DOHH2 (cell line): ENCODE measurements around the gene CYLD.

Source experiments
- H3F3A ChIP-seq: fragments of 200-600 bp; sonication (generic), shearing (Covaris generic); 2 replicates; pipeline ENCODE4 v1.6.0; 2016; ENCODE audit warnings: antibody characterized with exemption, mild to moderate bottlenecking; ENCODE audit not compliant: control insufficient read depth, insufficient read depth
- H3K27ac ChIP-seq: fragments of 200-600 bp; sonication (generic); 2 replicates; pipeline ENCODE4 v1.5.1; 2014; ENCODE audit warnings: low read depth, mild to moderate bottlenecking, low read length, moderate library complexity
- H3K27me3 ChIP-seq: fragments of 200-600 bp; sonication (generic); 2 replicates; pipeline ENCODE4 v1.6.1; 2014; ENCODE audit warnings: mild to moderate bottlenecking, low read length, mixed read lengths; ENCODE audit not compliant: control insufficient read depth
- H3K36me3 ChIP-seq: fragments of 200-600 bp; sonication (generic); 2 replicates; pipeline ENCODE4 v1.6.1; 2014; ENCODE audit warnings: mild to moderate bottlenecking, low read length, moderate library complexity, mixed read lengths; ENCODE audit not compliant: control insufficient read depth
- H3K4me1 ChIP-seq: fragments of 200-600 bp; sonication (generic); 2 replicates; pipeline ENCODE4 v1.6.1; 2014; ENCODE audit warnings: mild to moderate bottlenecking, low read length, mixed read lengths; ENCODE audit not compliant: control insufficient read depth
- H3K4me2 ChIP-seq: fragments of 200-600 bp; sonication (generic); 2 replicates; pipeline ENCODE4 v1.6.0; 2014; ENCODE audit warnings: mild to moderate bottlenecking, low read length, moderate library complexity
- H3K4me3 ChIP-seq: fragments of 200-600 bp; sonication (generic); 2 replicates; pipeline ENCODE4 v1.5.1; 2014; ENCODE audit warnings: mild to moderate bottlenecking, low read length, mixed read lengths
- H3K79me2 ChIP-seq: fragments of 200-600 bp; sonication (generic); 2 replicates; pipeline ENCODE4 v1.6.1; 2014; ENCODE audit warnings: mild to moderate bottlenecking, low read length, mixed read lengths; ENCODE audit not compliant: control insufficient read depth
- H3K9me2 ChIP-seq: fragments of 200-600 bp; sonication (generic); replicated peaks from 2 replicates; pipeline ENCODE4 v1.6.1; 2014; ENCODE audit warnings: mild to moderate bottlenecking, low read length, mixed read lengths; ENCODE audit not compliant: control insufficient read depth
- H3K9me3 ChIP-seq: fragments of 200-600 bp; sonication (generic); 2 replicates; pipeline ENCODE4 v1.6.1; 2014; ENCODE audit warnings: antibody characterized with exemption, low read length, mixed read lengths; ENCODE audit not compliant: control insufficient read depth, insufficient read depth
- H4K20me1 ChIP-seq: fragments of 200-600 bp; sonication (generic); 2 replicates; pipeline ENCODE4 v1.6.0; 2014; ENCODE audit warnings: low read depth, mild to moderate bottlenecking, antibody characterized with exemption, low read length, moderate library complexity; ENCODE audit not compliant: control insufficient read depth, insufficient read depth
- EZH2phosphoT487 ChIP-seq: fragments of 200-600 bp; sonication (generic); IDR thresholded peaks from 2 replicates; pipeline ENCODE4 v1.6.1; 2017; ENCODE audit warnings: borderline replicate concordance, mild to moderate bottlenecking, antibody characterized with exemption, low read length, moderate library complexity, mixed read lengths
- TF ChIP-seq, protein P1 (sequence below): fragments of 200-600 bp; sonication (generic); IDR thresholded peaks from one replicate; pipeline ENCODE4 v1.5.1; 2014; ENCODE audit warnings: antibody characterized with exemption, mild to moderate bottlenecking, low read depth, low read length; ENCODE audit not compliant: poor library complexity, severe bottlenecking

The CYLD gene

DNA sequence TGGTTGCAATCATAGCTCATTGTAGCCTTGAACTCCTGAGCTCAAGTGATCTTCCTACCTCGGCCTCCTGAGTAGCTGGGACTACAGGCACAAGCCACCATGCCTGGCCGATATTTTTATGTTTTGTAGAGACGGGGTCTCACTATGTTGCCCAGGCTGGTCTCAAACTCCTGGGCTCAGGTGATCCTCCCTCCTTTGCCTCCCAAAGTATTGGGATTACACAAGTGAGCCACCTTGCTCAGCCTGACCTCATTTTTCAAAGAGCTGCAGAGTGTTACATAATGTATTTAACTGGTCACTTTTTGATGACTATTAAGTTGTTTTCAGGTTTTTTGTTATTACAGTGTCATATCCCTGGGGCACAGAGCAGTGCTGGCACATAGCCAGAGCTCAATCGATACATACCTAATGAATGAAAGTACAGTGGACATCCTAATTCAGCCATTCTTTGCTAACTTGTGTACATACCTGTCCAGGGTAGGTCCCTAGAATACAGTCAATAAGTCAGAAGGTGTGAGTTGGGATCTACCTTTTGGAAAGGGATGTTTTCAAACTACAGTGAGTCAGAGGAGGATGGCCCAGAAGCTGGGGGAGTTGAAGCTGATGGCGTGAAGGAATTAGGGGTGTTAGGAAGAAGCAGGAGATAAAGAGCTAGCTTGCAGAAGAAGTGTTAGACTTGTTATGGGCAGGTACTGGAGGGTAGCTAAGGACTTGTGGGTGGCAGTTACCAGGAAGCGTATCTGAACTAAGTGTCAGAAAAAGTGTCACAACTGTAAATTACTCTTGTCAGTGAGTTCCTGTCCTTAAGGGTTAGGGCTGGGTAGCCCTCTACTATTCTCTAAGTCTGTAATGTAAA lies 20.1 kb upstream of the CYLD start:
- Histone ChIP-seq H3K36me3 (no peaks in the 10 kb centered on the region), H3K4me1 (peaks cover 9% of the 10 kb centered on the region), H3K9me3 (peaks cover 9% of the 10 kb centered on the region; the same call in 1 of the 2 replicates), H3K27ac (no peak overlapping the region), H3K4me2 (no peak overlapping the region), H3K79me2 (no peaks in the 10 kb centered on the region), H4K20me1 (no peaks in the 10 kb centered on the region), H3K9me2 (no peaks in the 10 kb centered on the region), H3F3A (no peaks in the 10 kb centered on the region), H3K27me3 (no peaks in the 10 kb centered on the region), H3K4me3 (no peak overlapping the region)
- TF ChIP-seq, protein P1, sequence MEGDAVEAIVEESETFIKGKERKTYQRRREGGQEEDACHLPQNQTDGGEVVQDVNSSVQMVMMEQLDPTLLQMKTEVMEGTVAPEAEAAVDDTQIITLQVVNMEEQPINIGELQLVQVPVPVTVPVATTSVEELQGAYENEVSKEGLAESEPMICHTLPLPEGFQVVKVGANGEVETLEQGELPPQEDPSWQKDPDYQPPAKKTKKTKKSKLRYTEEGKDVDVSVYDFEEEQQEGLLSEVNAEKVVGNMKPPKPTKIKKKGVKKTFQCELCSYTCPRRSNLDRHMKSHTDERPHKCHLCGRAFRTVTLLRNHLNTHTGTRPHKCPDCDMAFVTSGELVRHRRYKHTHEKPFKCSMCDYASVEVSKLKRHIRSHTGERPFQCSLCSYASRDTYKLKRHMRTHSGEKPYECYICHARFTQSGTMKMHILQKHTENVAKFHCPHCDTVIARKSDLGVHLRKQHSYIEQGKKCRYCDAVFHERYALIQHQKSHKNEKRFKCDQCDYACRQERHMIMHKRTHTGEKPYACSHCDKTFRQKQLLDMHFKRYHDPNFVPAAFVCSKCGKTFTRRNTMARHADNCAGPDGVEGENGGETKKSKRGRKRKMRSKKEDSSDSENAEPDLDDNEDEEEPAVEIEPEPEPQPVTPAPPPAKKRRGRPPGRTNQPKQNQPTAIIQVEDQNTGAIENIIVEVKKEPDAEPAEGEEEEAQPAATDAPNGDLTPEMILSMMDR = no peak
- TF ChIP-seq EZH2phosphoT487 = no peak

DNA sequence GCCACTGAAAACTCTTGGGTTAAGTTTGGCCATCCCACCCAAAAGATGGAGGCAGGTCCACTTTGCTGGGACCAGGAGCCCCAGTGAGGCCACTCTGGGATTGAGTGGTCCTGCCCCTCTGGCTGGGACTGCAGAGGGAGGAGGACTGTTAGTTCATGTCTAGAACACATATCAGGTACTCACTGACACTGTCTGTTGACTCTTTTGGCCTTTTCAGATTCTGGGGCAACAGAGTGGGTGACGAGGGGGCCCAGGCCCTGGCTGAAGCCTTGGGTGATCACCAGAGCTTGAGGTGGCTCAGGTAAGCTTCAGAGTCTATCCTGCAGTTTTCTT lies 19.5 kb upstream of the CYLD start:
- no peak overlapping the region for H3K4me3 ChIP-seq
- H3K27me3 ChIP-seq = no peaks in the 10 kb centered on the region
- H3K27ac ChIP-seq = no peak overlapping the region
- H3K79me2 ChIP-seq = no peaks in the 10 kb centered on the region
- H3K9me3 ChIP-seq = peaks cover 9% of the 10 kb centered on the region; the same call in 1 of the 2 replicates
- H3K4me1 ChIP-seq = peaks cover 9% of the 10 kb centered on the region
- no peaks in the 10 kb centered on the region for H3K36me3 ChIP-seq
- TF ChIP-seq, protein P1 = no peak
- no peak for TF ChIP-seq EZH2phosphoT487
- no peaks in the 10 kb centered on the region for H3F3A ChIP-seq
- H3K4me2 ChIP-seq = no peak overlapping the region
- H3K9me2 ChIP-seq = no peaks in the 10 kb centered on the region
- no peaks in the 10 kb centered on the region for H4K20me1 ChIP-seq

DNA sequence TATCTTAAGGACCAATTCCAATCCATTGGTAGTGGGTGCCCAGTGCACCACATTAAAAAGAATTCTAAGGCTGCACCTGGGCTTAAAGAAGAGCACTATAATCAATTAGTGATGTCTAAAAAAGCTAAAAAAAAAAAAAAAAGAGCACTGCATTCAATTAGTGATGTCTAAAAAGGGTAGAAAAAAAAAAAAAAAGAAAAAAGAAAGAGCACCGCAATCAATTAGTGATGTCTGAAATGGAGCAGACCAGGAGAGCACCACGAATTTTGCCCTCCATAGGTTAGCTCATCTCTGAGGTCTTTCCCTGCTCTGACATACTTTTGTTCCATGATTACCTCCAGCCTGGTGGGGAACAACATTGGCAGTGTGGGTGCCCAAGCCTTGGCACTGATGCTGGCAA lies 18.9 kb upstream of the CYLD start:
- no peaks in the 10 kb centered on the region for H3K36me3 ChIP-seq
- no peaks in the 10 kb centered on the region for H3K79me2 ChIP-seq
- H3K4me3 ChIP-seq = no peak overlapping the region
- no peak overlapping the region for H3K4me2 ChIP-seq
- no peaks in the 10 kb centered on the region for H3F3A ChIP-seq
- no peaks in the 10 kb centered on the region for H3K27me3 ChIP-seq
- H3K9me2 ChIP-seq = no peaks in the 10 kb centered on the region
- H3K27ac ChIP-seq = no peak overlapping the region
- peaks cover 9% of the 10 kb centered on the region; the same call in 1 of the 2 replicates for H3K9me3 ChIP-seq
- TF ChIP-seq, protein P1 = no peak
- TF ChIP-seq EZH2phosphoT487 = no peak
- no peaks in the 10 kb centered on the region for H4K20me1 ChIP-seq
- H3K4me1 ChIP-seq = peaks cover 9% of the 10 kb centered on the region
